Occipital lobe (tissue), 2 donors: ENCODE measurements around the gene NKAIN1. TPM values are rescaled to one million over a fixed set of nuclear protein-coding genes. Genes with fewer than 3 reads are reported as not detected.
"Not testable (repeated sequence)": the region's sequence is repeated elsewhere in the genome, so short reads cannot be mapped to it uniquely, and the experiment has no call there.

Experiments
- DNase-seq: peaks from one replicate; lab custom pipeline; 2025; lab: John Stamatoyannopoulos, UW
- total RNA-seq: library from RNA; depleted of rRNA; stranded (reverse); fragments of >200 nt; gene quantifications from one replicate; pipeline ENCODE4 v1.2.3, GENCODE V29; 2014

NKAIN1 gene
- total RNA-seq, 1 donor from 2014 or later = 33.4 TPM

DNA sequence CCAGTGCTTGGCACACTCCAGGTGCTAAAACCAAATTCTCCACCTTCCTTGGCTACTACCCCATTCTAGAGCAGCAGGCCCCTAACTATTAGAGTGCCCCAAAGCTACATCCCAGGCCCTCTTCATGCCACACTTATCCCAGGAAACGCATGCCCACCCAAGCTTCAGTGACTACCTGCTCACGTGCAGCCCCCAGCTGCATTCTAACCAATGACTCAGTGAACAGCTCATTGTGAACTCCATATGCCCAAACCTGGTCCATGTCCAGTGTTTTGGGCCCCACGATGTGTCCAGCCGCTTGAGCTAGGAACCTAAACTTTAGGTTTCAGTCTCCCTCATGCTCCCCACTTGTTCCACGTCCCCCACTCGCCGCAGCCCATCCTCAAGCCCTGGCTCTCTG, 41.5 kb downstream of the NKAIN1 start:
- no peak for DNase-seq

GRCh38 chr1:31196685-31197084, 43.0 kb downstream of the NKAIN1 start:
- no peak for DNase-seq

- not testable (repeated sequence) for DNase-seq
These were observed 44.4 kb downstream of the NKAIN1 start for GRCh38 chr1:31195267-31195666.

DNA sequence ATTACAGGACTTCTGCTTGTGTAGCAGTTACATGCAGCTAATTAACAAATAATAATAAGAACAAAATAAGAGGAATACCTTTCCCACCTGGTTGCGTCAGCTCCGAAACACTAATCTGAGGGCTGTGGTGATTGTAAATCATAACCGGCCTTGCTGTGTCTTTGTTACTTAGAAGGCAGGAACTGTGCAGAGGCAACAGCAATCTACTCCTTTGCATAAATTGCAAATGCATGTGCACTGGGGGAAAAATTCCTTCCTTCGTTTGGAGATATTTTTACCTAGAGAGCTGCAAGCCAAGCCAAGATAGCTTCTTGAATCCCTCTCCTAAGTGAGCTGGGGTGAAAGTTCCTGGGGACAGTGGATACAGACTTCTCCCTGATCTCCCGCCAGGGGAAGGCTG, 46.0 kb downstream of the NKAIN1 start:
- DNase-seq = no peak

DNA sequence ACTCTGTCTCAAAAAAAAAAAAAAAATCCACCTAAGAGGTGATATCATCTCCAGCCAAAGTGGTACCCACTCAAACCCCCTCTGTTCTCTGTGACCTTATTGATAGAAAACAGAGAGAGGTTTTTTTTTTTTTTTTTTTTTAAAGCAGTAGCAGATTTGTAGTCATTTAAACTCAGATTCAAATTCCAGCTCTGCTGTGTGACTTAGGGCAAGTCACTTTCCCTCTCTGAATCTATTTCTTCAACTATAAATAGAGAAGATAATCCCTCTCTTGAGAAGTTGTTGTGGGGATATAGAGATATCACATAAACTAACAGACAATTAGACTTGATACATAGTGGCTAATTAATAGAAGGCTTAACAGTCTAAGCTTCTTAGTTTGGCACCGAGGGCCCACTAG, 48.4 kb downstream of the NKAIN1 start:
- DNase-seq = no peak

GRCh38 chr1:31189696-31190674, 49.7 kb downstream of the NKAIN1 start:
- no peak for DNase-seq

- DNase-seq = no peak
These were observed 55.6 kb downstream of the NKAIN1 start for GRCh38 chr1:31183927-31184554.

DNA sequence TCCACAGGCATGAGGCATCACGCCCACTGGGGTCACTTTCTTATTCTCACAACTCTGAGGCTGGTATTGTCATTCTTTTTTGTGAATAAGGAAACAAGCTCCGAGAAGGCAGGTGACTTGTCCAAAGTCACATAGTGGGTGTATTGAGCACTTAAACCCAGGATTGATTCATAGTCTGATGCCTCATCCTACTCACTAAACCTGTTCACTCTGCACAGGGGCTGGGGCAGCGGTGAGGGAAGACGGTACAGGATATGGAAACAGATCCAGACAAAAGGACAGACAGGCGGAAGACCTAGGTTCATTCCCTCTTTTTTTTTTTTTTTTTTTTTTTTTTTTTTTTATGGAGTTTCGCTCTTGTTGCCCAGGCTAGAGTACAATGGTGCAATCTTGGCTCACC, 56.6 kb downstream of the NKAIN1 start:
- no peak for DNase-seq

GRCh38 chr1:31182352-31182751, 57.3 kb downstream of the NKAIN1 start:
- peak; percentile 63 for DNase-seq

GRCh38 chr1:31181515-31182343, 58.0 kb downstream of the NKAIN1 start:
- no peak for DNase-seq

DNA sequence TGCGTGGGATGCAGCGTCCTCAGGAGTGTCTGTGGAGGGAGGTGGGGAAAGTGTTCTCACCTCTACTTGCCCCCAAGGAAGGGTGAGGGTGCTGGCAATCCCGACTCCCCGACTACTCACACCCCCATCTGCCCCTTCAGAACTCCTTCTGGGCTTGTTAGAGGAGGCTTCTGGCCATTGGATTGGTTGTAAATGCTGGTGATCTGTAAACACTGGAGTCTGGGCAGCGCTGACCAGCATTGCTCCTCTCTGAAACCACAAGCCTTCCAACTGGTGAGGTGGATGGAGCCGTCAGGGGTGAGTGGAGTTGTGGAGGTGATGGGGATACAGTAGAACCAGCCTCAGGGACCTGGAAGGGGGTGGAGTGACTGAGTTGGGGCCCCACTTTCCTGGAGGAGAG, 59.3 kb downstream of the NKAIN1 start:
- no peak for DNase-seq

GRCh38 chr1:31176291-31176690, 63.4 kb downstream of the NKAIN1 start:
- DNase-seq = not testable (repeated sequence)

DNA sequence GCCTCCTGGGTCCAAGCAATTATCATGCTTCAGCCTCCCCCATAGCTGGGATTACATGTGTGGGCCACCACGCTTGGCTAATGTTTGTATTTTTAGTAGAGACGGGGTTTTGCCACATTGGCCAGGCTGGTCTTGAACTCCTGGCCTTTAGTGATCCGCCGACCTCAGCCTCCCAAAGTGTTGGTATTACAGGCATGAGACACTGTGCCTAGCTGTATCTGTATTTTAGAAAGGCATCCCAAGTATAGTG, 69.3 kb downstream of the NKAIN1 start:
- DNase-seq = no peak

GRCh38 chr1:31166462-31166861, 73.2 kb downstream of the NKAIN1 start:
- no peak for DNase-seq

DNA sequence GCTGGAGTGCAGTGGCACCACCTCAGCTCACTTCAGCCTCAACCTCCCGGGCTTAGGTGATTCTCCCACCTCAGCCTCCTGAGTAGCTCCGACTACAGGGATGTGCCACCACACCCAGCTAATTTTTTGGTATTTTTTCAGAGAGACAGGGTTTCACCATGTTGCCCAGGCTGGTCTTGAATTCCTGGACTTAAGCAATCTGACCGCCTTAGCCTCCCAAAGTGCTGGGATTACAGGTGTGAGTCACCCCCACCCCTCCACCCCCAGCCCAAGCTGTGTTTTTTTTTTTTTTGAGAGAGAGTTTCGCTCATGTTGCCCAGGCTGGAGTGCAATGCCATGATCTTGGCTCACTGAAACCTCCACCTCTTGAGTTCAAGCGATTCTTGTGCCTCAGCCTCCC, 75.4 kb downstream of the NKAIN1 start:
- DNase-seq = no peak

DNA sequence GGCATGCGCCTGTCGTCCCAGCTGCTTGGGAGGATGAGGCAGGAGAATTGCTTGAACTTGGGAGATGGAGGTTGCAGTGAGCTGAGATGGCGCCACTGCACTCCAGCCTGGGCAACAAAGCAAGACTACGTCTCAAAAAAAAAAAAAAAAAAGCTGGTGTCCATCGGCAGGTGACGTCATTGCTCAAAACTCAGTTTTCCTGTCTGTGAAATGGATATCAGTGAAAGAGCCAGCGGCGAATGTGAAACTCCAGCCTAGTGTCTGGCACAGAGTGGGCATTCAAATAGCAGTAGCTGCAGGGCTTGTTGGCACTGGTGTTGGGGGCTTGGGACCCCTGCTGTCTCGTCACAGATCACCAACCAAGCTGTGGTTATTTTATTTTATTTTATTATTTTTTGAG, 75.8 kb downstream of the NKAIN1 start:
- no peak for DNase-seq

- DNase-seq = no peak
These were observed 78.1 kb downstream of the NKAIN1 start for GRCh38 chr1:31161571-31161970.

GRCh38 chr1:31159869-31160611, 79.6 kb downstream of the NKAIN1 start:
- DNase-seq = no peak

GRCh38 chr1:31159323-31159722, 80.4 kb downstream of the NKAIN1 start:
- no peak for DNase-seq

DNA sequence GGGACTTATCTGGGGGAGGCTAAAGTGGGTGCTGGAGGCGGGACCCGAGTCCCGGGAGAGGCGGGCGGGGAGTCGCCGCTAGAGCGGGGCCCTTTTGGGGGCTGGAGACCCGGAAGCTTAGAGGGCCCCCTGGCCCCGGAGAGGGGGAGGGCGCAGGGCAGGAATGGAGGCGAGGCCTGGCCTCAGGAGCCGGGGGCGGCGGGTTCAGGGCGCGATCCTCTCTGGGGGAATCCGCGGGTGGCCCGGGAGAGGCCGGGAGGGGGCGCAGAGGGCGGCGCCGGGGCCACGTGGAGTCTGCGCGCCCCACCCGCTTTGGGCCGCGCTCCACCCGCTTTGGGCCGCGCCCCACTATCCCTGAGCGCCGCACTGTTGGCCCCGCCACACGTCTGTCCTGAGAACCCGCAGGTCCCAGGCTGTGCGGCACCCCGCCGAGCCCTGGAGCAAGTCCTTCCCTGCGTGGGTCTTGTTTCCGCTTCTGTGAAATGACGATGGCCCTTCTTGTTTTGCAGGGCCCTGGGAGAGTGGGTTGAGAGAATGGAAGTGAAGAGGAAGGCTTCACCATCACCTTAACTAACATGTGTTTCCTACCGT, 84.4 kb downstream of the NKAIN1 start:
- no peak for DNase-seq

- peak; percentile 29 for DNase-seq
These were observed 85.0 kb downstream of the NKAIN1 start for GRCh38 chr1:31154632-31155215.
